ENCODE results near the gene SPTLC1.

SPTLC1 gene

DNA sequence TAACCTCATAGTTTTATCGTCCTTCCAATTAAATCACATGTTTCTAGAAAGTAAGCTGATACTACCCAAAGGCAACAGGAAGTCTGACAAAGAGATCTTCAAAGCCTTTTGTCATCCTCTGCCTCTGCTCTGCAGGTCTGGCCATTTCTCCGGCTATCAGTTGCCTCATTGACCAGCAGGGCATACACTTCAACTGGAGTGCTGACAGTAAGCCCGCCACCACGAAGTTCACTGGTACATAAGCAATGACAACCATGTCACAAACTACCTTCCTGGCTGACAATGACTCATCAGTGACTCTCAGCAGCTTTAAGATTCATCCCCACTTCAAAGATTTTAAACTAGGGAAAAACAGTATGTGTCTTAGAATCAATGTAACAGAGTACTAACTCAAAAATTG, 20.6 kb downstream of the SPTLC1 start:
- TF ChIP-seq, protein P1, sequence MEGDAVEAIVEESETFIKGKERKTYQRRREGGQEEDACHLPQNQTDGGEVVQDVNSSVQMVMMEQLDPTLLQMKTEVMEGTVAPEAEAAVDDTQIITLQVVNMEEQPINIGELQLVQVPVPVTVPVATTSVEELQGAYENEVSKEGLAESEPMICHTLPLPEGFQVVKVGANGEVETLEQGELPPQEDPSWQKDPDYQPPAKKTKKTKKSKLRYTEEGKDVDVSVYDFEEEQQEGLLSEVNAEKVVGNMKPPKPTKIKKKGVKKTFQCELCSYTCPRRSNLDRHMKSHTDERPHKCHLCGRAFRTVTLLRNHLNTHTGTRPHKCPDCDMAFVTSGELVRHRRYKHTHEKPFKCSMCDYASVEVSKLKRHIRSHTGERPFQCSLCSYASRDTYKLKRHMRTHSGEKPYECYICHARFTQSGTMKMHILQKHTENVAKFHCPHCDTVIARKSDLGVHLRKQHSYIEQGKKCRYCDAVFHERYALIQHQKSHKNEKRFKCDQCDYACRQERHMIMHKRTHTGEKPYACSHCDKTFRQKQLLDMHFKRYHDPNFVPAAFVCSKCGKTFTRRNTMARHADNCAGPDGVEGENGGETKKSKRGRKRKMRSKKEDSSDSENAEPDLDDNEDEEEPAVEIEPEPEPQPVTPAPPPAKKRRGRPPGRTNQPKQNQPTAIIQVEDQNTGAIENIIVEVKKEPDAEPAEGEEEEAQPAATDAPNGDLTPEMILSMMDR (IDR thresholded peaks at IDR 0.05; ENCODE audit: insufficient read depth, low read length), result no peak
- TF ChIP-seq, protein P2, sequence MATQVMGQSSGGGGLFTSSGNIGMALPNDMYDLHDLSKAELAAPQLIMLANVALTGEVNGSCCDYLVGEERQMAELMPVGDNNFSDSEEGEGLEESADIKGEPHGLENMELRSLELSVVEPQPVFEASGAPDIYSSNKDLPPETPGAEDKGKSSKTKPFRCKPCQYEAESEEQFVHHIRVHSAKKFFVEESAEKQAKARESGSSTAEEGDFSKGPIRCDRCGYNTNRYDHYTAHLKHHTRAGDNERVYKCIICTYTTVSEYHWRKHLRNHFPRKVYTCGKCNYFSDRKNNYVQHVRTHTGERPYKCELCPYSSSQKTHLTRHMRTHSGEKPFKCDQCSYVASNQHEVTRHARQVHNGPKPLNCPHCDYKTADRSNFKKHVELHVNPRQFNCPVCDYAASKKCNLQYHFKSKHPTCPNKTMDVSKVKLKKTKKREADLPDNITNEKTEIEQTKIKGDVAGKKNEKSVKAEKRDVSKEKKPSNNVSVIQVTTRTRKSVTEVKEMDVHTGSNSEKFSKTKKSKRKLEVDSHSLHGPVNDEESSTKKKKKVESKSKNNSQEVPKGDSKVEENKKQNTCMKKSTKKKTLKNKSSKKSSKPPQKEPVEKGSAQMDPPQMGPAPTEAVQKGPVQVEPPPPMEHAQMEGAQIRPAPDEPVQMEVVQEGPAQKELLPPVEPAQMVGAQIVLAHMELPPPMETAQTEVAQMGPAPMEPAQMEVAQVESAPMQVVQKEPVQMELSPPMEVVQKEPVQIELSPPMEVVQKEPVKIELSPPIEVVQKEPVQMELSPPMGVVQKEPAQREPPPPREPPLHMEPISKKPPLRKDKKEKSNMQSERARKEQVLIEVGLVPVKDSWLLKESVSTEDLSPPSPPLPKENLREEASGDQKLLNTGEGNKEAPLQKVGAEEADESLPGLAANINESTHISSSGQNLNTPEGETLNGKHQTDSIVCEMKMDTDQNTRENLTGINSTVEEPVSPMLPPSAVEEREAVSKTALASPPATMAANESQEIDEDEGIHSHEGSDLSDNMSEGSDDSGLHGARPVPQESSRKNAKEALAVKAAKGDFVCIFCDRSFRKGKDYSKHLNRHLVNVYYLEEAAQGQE (IDR thresholded peaks at IDR 0.05; ENCODE audit: insufficient replicate concordance, low read depth), result no peak
- TF ChIP-seq SPI1 (IDR thresholded peaks at IDR 0.05; ENCODE audit: borderline replicate concordance, low read depth) (no peak), POLR2AphosphoS5 (IDR thresholded peaks at IDR 0.05; ENCODE audit: low read depth) (no peak), GABPA (IDR thresholded peaks at IDR 0.05; ENCODE audit: low read depth) (no peak)
- Histone ChIP-seq H3K27me3 (ENCODE audit: insufficient read depth, poor library complexity, severe bottlenecking) (no peaks in the 10 kb centered on the region), H3K27ac (replicated peaks) (no peak overlapping the region), H3K4me3 (replicated peaks; ENCODE audit: insufficient read depth, low read length) (no peak overlapping the region)
- no peak for DNase-seq (ENCODE audit: low read depth in 1 of 2, low spot score in 1 of 2)

DNA sequence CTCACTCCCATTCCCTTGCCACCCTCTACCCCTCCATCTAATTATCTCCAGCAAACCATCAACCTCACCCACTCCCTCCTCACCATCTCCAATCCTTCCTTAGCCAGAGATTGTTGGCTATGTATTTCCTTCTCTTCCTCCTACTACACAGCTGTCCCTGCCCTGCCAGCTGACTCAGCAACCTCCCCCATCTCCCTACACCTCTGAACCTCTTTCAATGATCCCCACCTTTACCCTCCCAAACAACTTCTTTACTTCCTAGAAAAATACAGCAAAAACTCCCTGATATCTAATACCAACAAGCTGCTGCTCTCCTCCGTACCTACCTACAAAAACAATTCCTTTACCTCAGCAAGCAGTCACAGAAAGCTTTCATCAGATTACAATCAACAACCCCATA, 37.3 kb downstream of the SPTLC1 start:
- DNase-seq (ENCODE audit: low read depth in 1 of 2, low spot score in 1 of 2), result no peak
- no peak for TF ChIP-seq SPI1 (IDR thresholded peaks at IDR 0.05; ENCODE audit: borderline replicate concordance, low read depth)
- TF ChIP-seq GABPA (IDR thresholded peaks at IDR 0.05; ENCODE audit: low read depth), result no peak
- TF ChIP-seq, protein P1 (IDR thresholded peaks at IDR 0.05; ENCODE audit: insufficient read depth, low read length), result no peak
- TF ChIP-seq, protein P2 (IDR thresholded peaks at IDR 0.05; ENCODE audit: insufficient replicate concordance, low read depth), result no peak
- TF ChIP-seq POLR2AphosphoS5 (IDR thresholded peaks at IDR 0.05; ENCODE audit: low read depth), result no peak
- Histone ChIP-seq H3K4me3 (replicated peaks; ENCODE audit: insufficient read depth, low read length) (no peak overlapping the region), H3K27ac (replicated peaks) (no peak overlapping the region), H3K27me3 (ENCODE audit: insufficient read depth, poor library complexity, severe bottlenecking) (no peaks in the 10 kb centered on the region)

DNA sequence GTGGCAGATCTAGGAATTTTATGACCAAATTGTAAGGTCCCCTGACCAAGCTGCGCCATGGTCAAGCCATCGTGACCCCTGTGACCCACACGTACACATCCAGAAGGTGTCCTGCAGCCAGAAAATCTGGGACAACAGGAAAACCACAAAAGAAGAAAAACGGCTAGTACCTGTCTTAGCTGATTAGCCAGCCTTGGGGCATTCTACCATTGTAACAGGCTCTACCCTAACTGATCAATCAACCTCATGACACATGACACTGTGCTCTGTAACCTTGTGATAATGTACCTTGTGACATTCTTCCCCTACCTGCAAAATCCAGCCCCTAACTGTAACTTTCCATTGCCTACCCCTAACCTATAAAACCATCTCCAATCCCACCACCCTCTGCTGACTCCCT, 43.6 kb downstream of the SPTLC1 start:
- no peaks in the 10 kb centered on the region for H3K27me3 ChIP-seq (ENCODE audit: insufficient read depth, poor library complexity, severe bottlenecking)
- no peak overlapping the region for H3K27ac ChIP-seq (replicated peaks)
- H3K4me3 ChIP-seq (replicated peaks; ENCODE audit: insufficient read depth, low read length), result no peak overlapping the region
- no peak for DNase-seq (ENCODE audit: low read depth in 1 of 2, low spot score in 1 of 2)
- TF ChIP-seq, protein P2 (IDR thresholded peaks at IDR 0.05; ENCODE audit: insufficient replicate concordance, low read depth), result no peak
- TF ChIP-seq, protein P1 (IDR thresholded peaks at IDR 0.05; ENCODE audit: insufficient read depth, low read length), result no peak
- TF ChIP-seq SPI1 (IDR thresholded peaks at IDR 0.05; ENCODE audit: borderline replicate concordance, low read depth) (no peak), POLR2AphosphoS5 (IDR thresholded peaks at IDR 0.05; ENCODE audit: low read depth) (no peak)

Data from HL-60 (cell line).